Lower leg skin (tissue), 3 donors: ENCODE results near the gene SLAIN2.

Experiments used
- POLR2A ChIP-seq, 2 donors: fragments of 450-650 bp; IDR thresholded peaks; one replicate each; pipeline ENCODE4 v1.6.1; 2016 to 2017; ENCODE audit warnings: antibody characterized with exemption in 2 of 2, mild to moderate bottlenecking in 1 of 2, moderate library complexity in 1 of 2
- TF ChIP-seq, protein P1 (sequence below), 3 donors: fragments of 450-650 bp; IDR thresholded peaks; one replicate each; pipeline ENCODE4 v1.5.1; 2016; ENCODE audit warnings: antibody characterized with exemption in 3 of 3, mild to moderate bottlenecking in 3 of 3, moderate library complexity in 2 of 3

DNA sequence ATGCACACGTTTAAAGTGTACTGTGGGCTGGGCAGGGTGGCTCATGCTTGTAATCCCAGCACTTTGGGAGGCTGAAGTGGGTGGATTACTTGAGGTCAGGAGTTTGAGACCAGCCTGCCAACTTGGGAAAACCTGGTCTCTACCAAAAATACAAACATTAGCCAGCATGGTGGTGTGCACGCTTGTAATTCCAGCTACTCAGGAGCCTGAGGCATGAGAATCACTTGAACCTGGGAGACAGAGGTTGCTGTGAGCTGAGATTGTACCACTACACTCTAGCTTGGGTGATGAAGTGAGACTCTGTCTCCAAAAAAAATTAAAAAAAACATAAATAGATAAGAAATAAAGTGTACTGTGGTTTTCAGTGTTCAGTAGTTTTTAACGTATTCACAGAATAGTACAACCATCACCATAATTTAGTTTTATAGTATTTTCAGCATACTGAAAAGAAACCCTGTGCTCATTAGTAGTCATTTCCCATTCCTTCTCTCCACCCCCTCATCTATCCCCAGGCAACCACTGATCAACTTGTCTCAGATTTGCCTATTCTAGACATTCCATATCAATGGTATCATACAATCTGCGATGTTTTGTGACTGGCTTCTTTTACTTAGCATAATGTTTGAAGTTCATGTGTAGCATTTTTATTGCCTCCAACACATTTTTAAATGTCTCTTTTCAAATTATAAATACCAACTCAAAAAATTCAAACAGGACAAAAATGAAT lies 19.1 kb downstream of the SLAIN2 start:
- TF ChIP-seq, protein P1, sequence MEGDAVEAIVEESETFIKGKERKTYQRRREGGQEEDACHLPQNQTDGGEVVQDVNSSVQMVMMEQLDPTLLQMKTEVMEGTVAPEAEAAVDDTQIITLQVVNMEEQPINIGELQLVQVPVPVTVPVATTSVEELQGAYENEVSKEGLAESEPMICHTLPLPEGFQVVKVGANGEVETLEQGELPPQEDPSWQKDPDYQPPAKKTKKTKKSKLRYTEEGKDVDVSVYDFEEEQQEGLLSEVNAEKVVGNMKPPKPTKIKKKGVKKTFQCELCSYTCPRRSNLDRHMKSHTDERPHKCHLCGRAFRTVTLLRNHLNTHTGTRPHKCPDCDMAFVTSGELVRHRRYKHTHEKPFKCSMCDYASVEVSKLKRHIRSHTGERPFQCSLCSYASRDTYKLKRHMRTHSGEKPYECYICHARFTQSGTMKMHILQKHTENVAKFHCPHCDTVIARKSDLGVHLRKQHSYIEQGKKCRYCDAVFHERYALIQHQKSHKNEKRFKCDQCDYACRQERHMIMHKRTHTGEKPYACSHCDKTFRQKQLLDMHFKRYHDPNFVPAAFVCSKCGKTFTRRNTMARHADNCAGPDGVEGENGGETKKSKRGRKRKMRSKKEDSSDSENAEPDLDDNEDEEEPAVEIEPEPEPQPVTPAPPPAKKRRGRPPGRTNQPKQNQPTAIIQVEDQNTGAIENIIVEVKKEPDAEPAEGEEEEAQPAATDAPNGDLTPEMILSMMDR (IDR thresholded peaks at IDR 0.05) = no peak
- no peak for TF ChIP-seq POLR2A (IDR thresholded peaks at IDR 0.05)
